Measurements from ENCODE around the gene GET4. TPM values are rescaled to one million over a fixed set of nuclear protein-coding genes. Genes with fewer than 3 reads are reported as not detected.

Gene GET4
- total and polyA plus RNA-seq, 2 experiments from 2014 or later, result 55.0 to 75.4 TPM

DNA sequence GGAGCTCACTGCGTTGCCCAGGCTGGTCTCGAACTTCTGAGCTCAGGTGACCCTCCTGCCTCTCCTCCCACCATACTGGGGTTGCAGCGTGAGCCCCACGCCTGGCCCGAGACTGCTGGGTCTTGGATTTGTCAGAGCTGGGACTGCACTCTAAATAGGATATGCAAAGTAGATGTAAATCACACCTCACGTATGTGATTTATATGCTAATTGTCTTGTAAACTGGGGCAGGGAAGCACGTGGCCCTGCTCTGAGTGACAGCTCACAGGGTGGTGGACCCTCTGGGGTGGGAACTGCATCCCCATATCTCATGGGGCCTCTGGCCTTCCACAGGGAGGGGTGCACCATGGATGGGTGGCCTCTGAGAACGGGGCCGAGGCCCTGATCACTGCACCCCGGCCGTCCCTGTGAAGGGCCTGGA lies 34.1 kb downstream of the GET4 start:
- Histone ChIP-seq H3K4me3 (no peak overlapping the region), H3K4me1 (ENCODE audit: low read depth) (no peaks in the 10 kb centered on the region), H3K9me3 (ENCODE audit: low read depth) (no peaks in the 10 kb centered on the region), H3K27me3 (peaks cover 6% of the 10 kb centered on the region), H3K36me3 (no peaks in the 10 kb centered on the region), H3K27ac (no peak overlapping the region)
- DNase-seq (ENCODE audit: low read depth in 1 of 2, low spot score in 1 of 2), result no peak
- TF ChIP-seq, protein P1, sequence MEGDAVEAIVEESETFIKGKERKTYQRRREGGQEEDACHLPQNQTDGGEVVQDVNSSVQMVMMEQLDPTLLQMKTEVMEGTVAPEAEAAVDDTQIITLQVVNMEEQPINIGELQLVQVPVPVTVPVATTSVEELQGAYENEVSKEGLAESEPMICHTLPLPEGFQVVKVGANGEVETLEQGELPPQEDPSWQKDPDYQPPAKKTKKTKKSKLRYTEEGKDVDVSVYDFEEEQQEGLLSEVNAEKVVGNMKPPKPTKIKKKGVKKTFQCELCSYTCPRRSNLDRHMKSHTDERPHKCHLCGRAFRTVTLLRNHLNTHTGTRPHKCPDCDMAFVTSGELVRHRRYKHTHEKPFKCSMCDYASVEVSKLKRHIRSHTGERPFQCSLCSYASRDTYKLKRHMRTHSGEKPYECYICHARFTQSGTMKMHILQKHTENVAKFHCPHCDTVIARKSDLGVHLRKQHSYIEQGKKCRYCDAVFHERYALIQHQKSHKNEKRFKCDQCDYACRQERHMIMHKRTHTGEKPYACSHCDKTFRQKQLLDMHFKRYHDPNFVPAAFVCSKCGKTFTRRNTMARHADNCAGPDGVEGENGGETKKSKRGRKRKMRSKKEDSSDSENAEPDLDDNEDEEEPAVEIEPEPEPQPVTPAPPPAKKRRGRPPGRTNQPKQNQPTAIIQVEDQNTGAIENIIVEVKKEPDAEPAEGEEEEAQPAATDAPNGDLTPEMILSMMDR (IDR thresholded peaks at IDR 0.05; ENCODE audit: low read depth, low read length), result no peak

DNA sequence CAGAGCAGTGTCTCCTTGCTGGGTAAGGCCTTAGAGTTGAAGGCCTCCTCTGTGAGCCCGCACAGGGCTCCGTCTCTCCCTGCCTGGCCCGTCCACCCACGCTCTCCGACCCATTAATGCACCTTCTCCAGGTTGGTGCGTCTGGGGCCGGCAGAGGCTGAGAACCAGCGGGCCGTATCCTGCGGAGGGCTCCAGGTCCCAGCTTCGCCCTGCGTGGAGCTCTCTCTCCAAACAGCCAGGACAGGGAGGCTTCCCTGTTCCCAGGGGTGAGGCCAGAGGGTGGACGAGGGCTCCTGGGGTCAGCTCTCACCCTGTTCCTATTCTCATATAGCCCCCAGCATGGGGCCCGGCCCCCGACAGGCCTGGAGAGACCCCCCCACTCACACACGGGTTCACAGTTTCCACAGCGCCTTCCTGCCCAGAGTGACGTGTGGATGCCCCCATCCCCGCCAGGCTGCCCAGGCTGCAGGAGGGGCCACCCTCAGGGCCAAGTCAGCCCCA lies 34.6 kb downstream of the GET4 start:
- Histone ChIP-seq H3K9me3 (ENCODE audit: low read depth) (no peaks in the 10 kb centered on the region), H3K36me3 (no peaks in the 10 kb centered on the region), H3K4me1 (ENCODE audit: low read depth) (no peaks in the 10 kb centered on the region), H3K4me3 (no peak overlapping the region), H3K27me3 (peaks cover 6% of the 10 kb centered on the region), H3K27ac (no peak overlapping the region)
- DNase-seq (ENCODE audit: low read depth in 1 of 2, low spot score in 1 of 2), result no peak
- TF ChIP-seq, protein P1 (IDR thresholded peaks at IDR 0.05; ENCODE audit: low read depth, low read length), result no peak

DNA sequence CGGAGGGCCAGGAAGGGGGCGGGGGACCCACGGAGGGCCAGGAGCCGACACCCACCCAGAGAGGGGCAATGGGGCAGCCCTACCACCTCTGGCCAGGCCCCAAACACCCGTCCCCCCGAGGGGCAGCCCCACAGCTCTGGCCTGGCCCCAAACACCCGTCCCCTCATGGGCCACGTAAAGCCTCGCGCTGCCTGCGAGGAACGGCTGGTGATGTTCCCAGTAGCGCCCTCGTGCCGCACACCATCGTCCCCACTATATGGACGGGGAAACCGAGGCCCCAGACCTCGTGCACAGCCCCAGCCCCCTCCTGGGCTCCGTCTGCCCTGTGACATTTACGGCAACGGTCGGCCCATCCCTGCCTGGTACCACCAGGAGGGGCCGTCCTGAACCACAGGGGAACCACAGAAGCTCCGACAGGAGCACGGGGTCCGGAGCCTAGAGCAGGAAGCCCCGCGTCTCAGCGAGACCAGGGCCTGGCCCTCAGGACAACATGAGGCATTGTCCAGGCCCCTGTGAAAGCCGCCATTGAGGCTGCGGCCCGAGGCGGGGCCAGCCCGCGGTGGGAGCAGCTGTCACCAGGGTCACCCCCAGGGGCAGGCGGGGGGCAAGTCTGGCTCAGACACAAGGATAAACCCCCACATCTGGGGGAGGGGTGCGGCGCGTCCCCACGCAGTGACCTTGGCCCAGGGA lies 35.6 kb downstream of the GET4 start:
- TF ChIP-seq, protein P1 (IDR thresholded peaks at IDR 0.05; ENCODE audit: low read depth, low read length), result no peak
- Histone ChIP-seq H3K4me3 (no peak overlapping the region), H3K27ac (no peak overlapping the region), H3K27me3 (peaks cover 6% of the 10 kb centered on the region), H3K36me3 (no peaks in the 10 kb centered on the region), H3K9me3 (ENCODE audit: low read depth) (no peaks in the 10 kb centered on the region), H3K4me1 (ENCODE audit: low read depth) (no peaks in the 10 kb centered on the region)
- no peak for DNase-seq (ENCODE audit: low read depth in 1 of 2, low spot score in 1 of 2)

DNA sequence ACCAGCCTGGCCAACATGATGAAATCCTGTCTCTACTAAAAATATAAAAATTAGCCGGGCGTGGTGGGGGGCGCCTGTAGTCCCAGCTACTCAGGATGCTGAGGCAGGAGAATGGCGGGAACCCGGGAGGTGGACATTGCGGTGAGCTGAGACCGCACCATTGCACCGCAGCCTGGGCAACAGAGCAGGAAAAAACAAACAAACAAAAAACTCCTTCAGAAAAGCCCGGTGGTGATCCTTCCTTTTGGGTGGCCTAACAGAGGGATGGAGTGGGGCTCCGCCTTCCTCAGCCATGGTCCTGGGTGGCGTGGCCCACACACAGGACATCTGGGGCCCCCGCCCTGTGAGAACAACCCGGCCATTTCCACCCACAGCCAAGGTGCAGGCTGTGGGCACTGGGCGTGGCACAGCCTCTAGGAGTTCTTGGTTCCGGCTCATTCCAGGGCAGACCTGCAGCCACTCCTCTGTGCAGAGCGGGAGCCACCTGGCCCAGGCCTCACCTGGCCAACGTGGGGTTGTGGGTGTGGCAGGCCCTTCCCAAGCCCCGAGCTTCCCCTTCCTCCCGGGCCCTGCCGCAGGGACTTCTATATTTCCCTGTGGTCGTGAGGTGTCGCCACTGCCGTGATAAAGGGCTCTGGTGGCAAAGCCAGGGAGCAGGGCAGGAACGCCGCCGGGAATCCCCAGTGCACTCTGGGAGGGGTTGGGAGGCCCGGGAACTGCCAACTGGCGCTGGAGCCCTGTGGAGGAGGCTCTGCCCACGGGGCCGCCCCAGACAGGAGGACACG lies 37.6 kb downstream of the GET4 start:
- Histone ChIP-seq H3K27ac (no peak overlapping the region), H3K36me3 (no peaks in the 10 kb centered on the region), H3K27me3 (peaks cover 6% of the 10 kb centered on the region), H3K9me3 (ENCODE audit: low read depth) (no peaks in the 10 kb centered on the region), H3K4me1 (ENCODE audit: low read depth) (no peaks in the 10 kb centered on the region), H3K4me3 (no peak overlapping the region)
- TF ChIP-seq, protein P1 (IDR thresholded peaks at IDR 0.05; ENCODE audit: low read depth, low read length), result no peak
- no peak for DNase-seq (ENCODE audit: low read depth in 1 of 2, low spot score in 1 of 2)

DNA sequence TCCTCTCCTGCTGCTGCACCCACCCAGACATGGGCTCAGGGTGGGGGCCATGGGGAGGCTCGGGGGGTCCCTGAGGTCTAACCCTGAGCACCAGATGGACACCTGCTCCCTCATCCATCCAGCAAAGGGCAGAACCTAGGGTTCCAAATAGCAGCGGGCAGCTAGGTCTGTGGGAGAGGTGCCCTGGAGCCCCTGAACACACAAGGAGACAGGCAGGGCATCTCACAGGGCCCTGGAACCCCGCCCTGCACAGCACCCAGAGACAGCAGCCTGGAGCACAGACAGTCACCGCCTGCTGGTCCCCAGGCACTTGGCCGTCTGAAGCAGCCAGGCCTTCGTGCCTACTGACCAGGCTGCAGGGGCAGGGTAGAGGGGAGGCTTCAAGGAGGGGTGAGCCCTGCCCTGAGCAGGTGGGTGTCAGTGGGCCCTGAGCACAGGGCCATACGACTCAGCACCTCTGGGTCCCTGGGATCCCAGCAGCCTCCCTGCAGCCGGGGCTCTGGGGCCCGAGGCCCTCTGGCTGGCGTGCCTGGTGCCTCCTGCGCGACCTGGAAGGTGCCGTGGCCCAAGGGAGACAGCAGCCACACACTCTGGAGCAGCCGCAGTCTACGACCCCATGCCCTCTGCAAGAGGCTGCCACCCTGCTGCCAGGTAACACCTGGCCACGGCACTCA lies 38.3 kb downstream of the GET4 start:
- Histone ChIP-seq H3K27me3 (peaks cover 2% of the 10 kb centered on the region), H3K9me3 (ENCODE audit: low read depth) (no peaks in the 10 kb centered on the region), H3K4me3 (no peak overlapping the region), H3K36me3 (no peaks in the 10 kb centered on the region), H3K4me1 (ENCODE audit: low read depth) (no peaks in the 10 kb centered on the region), H3K27ac (no peak overlapping the region)
- TF ChIP-seq, protein P1 (IDR thresholded peaks at IDR 0.05; ENCODE audit: low read depth, low read length), result no peak
- DNase-seq (ENCODE audit: low read depth in 1 of 2, low spot score in 1 of 2), result no peak

Data from cardiac muscle cell (in vitro differentiated cells and primary cell).